Measurements from ENCODE around the gene ACO1.

The ACO1 gene

GRCh38 chr9:32384002-32384363 is 460 bp upstream of the ACO1 start:
- DNase-seq: no peak

GRCh38 chr9:32385152-32385884 is 875 bp downstream of the ACO1 start:
- DNase-seq: no peak

GRCh38 chr9:32385885-32386283 is 1.4 kb downstream of the ACO1 start:
- no peak for DNase-seq

GRCh38 chr9:32387256-32387655 is 2.8 kb downstream of the ACO1 start:
- DNase-seq: no peak

GRCh38 chr9:32389365-32389764 is 4.9 kb downstream of the ACO1 start:
- no peak for DNase-seq

GRCh38 chr9:32393911-32394310 is 9.5 kb downstream of the ACO1 start:
- no peak for DNase-seq

- no peak for DNase-seq
Observed at GRCh38 chr9:32394381-32395049, 10.1 kb downstream of the ACO1 start.

- DNase-seq: no peak
Observed at GRCh38 chr9:32395510-32396216, 11.2 kb downstream of the ACO1 start.

- DNase-seq: no peak
Observed at GRCh38 chr9:32398207-32398606, 13.8 kb downstream of the ACO1 start.

GRCh38 chr9:32399110-32399815 is 14.8 kb downstream of the ACO1 start:
- no peak for DNase-seq

- no peak for DNase-seq
Observed at GRCh38 chr9:32401488-32401887, 17.0 kb downstream of the ACO1 start.

- DNase-seq: no peak
Observed at GRCh38 chr9:32403567-32404260, 19.3 kb downstream of the ACO1 start.

- no peak for DNase-seq
Observed at GRCh38 chr9:32404402-32404801, 20.0 kb downstream of the ACO1 start.

- DNase-seq: no peak
Observed at GRCh38 chr9:32404856-32405255, 20.4 kb downstream of the ACO1 start.

- DNase-seq: no peak
Observed at GRCh38 chr9:32405506-32405905, 21.1 kb downstream of the ACO1 start.

- no peak for DNase-seq
Observed at GRCh38 chr9:32406046-32406445, 21.6 kb downstream of the ACO1 start.

GRCh38 chr9:32411753-32412152 is 27.3 kb downstream of the ACO1 start:
- no peak for DNase-seq

GRCh38 chr9:32412440-32412839 is 28.0 kb downstream of the ACO1 start:
- no peak for DNase-seq

- no peak for DNase-seq
Observed at GRCh38 chr9:32413424-32413823, 29.0 kb downstream of the ACO1 start.

- DNase-seq: no peak
Observed at GRCh38 chr9:32414856-32415255, 30.4 kb downstream of the ACO1 start.

- no peak for DNase-seq
Observed at GRCh38 chr9:32419921-32420320, 35.5 kb downstream of the ACO1 start.

- no peak for DNase-seq
Observed at GRCh38 chr9:32422237-32422806, 37.9 kb downstream of the ACO1 start.
